ENCODE results near the gene TNFAIP8. TPM values are rescaled to one million over a fixed set of nuclear protein-coding genes. Genes with fewer than 3 reads are reported as not detected.

Gene TNFAIP8
- total RNA-seq, 1 experiment from 2014 or later: 7.3 TPM

DNA sequence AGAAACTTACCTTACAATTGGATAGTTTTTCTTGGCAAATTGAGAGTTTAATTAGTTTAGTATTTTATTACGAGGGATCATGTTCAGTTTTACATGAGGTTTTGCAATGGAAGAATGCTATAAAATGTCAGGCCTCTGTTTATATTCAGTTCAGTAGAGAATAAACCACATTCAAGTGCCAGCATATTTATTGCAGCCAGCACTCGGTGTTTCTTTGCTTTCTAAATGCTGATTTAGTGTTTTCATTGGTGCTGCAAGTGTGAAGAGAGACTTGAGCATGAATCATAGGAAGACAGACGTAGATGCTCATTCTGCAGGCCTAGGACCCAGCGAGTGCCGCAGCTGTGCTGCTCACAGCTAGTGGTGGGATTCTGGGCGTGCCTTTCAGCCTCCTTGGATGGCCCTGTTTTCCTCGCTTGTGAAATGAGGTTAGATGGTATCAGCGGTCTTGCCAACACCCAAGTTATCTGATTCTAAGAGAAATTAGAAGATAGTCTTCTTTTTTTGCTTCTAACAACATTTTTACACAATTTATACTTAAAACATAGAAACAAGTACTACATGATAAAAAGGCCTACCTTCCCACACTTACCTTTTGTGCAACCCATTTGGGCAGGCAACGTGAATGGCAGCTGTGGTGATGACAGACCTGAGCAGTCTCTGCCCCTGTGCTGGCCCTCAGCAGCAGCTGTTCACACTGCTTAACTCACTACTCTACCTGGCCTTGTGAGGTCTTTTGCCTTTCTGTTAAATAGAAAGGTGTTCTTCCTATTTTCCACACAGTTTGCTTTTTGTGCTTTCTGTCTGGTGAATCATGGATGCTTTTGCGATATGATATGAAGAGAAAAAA is 26.8 kb upstream of the TNFAIP8 start:
- H3K9me3 ChIP-seq (ENCODE audit: control insufficient read depth, low read depth, low read length): no peaks in the 10 kb centered on the region
- H4K8ac ChIP-seq (replicated peaks; ENCODE audit: insufficient read length, low read depth, low read length): no peak overlapping the region
- H2BK12ac ChIP-seq (ENCODE audit: insufficient read length, low read depth, low read length): no peak overlapping the region
- no peaks in the 10 kb centered on the region for H3K9me3 Mint-ChIP-seq
- H3K23me2 ChIP-seq (ENCODE audit: insufficient read length, low read depth, low read length, poor library complexity, severe bottlenecking): no peaks in the 10 kb centered on the region
- TF ChIP-seq CTCF (conservative IDR thresholded peaks at IDR 0.05): no peak
- no peaks in the 10 kb centered on the region for H3K27me3 ChIP-seq (ENCODE audit: insufficient read depth, low read length)
- no peak overlapping the region for H2BK20ac ChIP-seq (ENCODE audit: low read depth, low read length, poor library complexity, severe bottlenecking)
- no peak overlapping the region for H4K91ac ChIP-seq (ENCODE audit: insufficient read length, low read depth, low read length)
- no peak overlapping the region for H3K23ac ChIP-seq (ENCODE audit: insufficient read length, low read depth, low read length)
- no peak overlapping the region for H3K4me3 Mint-ChIP-seq
- no peak overlapping the region for H2BK5ac ChIP-seq (ENCODE audit: insufficient read length, low read length)
- no peaks in the 10 kb centered on the region for H3K79me2 ChIP-seq (ENCODE audit: insufficient read depth, low read length)
- H3K56ac ChIP-seq (ENCODE audit: insufficient read length, low read depth, low read length): no peak overlapping the region
- WGBS (ENCODE audit: extremely low coverage, insufficient read length, low lambda C conversion rate): 100% methylated on average over 1 of the region's 10 CpGs
- H2AFZ ChIP-seq (ENCODE audit: low read length): no peak overlapping the region
- peaks cover 40 to 42% of the 10 kb centered on the region in 2 experiments for H3K4me1 Mint-ChIP-seq
- no peak for DNase-seq
- H3K18ac ChIP-seq (ENCODE audit: insufficient read length, low read depth, low read length): no peak overlapping the region
- no peaks in the 10 kb centered on the region for H4K20me1 ChIP-seq (ENCODE audit: control insufficient read depth, insufficient read depth, insufficient read length)
- no peak overlapping the region for H2AK5ac ChIP-seq (ENCODE audit: insufficient read length, low read length)
- no peaks in the 10 kb centered on the region for H3K36me3 Mint-ChIP-seq (ENCODE audit: insufficient read depth in 1 of 3, low read depth in 3 of 3)
- no peak overlapping the region for H3K4me2 ChIP-seq (ENCODE audit: insufficient read depth, insufficient read length, low read length)
- no peak overlapping the region for H4K5ac ChIP-seq (ENCODE audit: insufficient read length, low read depth, low read length)
- H3K27me3 Mint-ChIP-seq (ENCODE audit: low read depth): no peaks in the 10 kb centered on the region
- H3K27ac ChIP-seq (ENCODE audit: insufficient read length, low read depth, low read length): no peak overlapping the region
- H2BK15ac ChIP-seq (ENCODE audit: low read depth, low read length): no peak overlapping the region
- H2BK120ac ChIP-seq (ENCODE audit: low read depth, low read length, poor library complexity, severe bottlenecking): no peak overlapping the region
- H3K4ac ChIP-seq (ENCODE audit: low read depth, low read length): no peak overlapping the region
- H3K79me1 ChIP-seq (ENCODE audit: insufficient read depth, low read depth, low read length, poor library complexity, severe bottlenecking): no peaks in the 10 kb centered on the region
- H3K27ac Mint-ChIP-seq: peak overlapping the region; percentile 11 to 90 (median 47); a peak in 3 of 7 replicates
- no peak overlapping the region for H3K9ac ChIP-seq (ENCODE audit: extremely low read depth, insufficient read length, low read length)
- H3T11ph ChIP-seq (ENCODE audit: low read length): no peak overlapping the region
- peaks cover 2% of the 10 kb centered on the region for H3K4me1 ChIP-seq (ENCODE audit: insufficient read depth, low read length)
- no peak overlapping the region for H3K14ac ChIP-seq (ENCODE audit: insufficient read depth, low read length)

Data from H9 (cell line).